Fibroblast of skin of right biceps (primary cell): ENCODE data around the gene MED13.
"Not testable (repeated sequence)": the region's sequence is repeated elsewhere in the genome, so short reads cannot be mapped to it uniquely, and the experiment has no call there.

Experiments used
- DNase-seq: peaks from one replicate; pipeline ENCODE4 v3.0.0-alpha.2; 2013

MED13 gene

GRCh38 chr17:62049299-62049698 is 15.8 kb downstream of the MED13 start:
- no peak for DNase-seq

DNA sequence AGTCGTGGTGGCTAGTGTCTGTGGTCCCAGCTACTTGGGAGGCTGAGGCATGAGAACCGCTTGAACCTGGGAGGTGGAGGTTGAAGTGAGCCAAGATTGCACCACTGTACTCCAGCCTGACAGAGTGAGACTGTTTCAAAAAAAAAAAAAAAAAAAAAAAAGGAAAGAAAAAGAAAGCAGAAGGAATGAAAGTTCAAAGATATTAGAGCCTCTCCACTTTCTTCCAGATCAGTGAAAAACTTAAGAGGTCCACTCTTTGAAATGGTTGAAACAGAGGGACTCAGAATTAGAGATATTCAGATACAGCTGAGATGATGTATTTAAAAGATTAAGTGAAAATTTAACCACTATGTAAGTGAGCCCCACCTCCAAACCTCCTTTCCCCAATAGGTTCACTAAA is 16.8 kb downstream of the MED13 start:
- DNase-seq = no peak

- no peak for DNase-seq
Measured at GRCh38 chr17:62045517-62045916, 19.6 kb downstream of the MED13 start.

GRCh38 chr17:62045109-62045508 is 20.0 kb downstream of the MED13 start:
- no peak for DNase-seq

DNA sequence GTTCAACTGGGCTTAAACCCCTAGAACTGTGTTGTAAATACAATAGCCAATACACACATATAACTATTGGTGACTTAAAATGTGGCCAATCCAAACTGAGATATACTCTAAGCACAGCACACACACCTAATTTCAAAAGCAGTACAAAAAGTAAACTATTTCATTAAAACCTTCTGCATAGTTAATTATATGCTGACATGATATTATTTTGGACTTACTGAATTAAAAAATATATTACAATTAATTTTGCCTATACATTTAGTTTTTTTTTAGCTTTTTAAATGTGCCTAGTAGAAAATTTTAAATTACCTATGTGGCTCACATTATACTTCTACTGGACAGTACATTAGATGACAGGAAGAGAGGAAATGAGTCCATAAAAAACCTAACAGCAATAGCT is 21.5 kb downstream of the MED13 start:
- DNase-seq = no peak

- no peak for DNase-seq
Measured at GRCh38 chr17:62043140-62043539, 21.9 kb downstream of the MED13 start.

DNA sequence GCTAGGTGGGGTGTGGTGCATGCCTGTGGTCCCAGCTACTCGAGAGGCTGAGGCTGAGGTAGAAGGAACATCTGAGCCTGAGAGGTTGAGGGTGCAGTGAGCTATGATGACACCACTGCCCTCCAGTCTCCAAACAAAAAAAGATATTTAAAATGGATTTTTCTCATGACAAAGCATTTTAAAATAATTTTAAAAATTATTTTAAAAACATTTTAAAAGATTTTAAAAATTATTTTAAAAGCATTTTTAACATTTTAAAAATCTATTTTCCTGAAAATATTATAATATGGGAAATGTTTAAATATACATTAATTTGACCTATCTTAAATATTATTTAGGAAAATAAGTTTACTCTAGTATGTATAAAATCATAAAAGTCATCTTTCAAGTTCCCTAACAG is 26.8 kb downstream of the MED13 start:
- DNase-seq = no peak

DNA sequence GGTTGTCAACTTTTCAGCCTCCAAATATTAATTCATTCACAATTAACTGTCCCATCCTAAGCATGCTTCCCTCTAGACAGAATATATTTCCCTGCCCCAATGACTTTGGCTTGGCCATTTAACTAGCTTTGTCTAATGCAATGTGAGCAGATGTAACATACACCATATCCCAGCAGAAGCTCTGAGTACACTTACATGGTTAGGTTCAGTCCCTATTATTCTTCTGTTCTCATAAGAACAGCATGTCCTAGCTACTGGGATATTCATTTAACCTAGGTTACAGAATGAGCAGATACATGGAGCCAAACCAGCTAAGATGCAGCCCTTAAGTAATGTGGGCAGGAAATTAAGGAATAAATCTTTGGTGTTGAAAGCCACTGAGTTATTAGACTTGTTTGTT is 31.8 kb downstream of the MED13 start:
- DNase-seq = no peak

DNA sequence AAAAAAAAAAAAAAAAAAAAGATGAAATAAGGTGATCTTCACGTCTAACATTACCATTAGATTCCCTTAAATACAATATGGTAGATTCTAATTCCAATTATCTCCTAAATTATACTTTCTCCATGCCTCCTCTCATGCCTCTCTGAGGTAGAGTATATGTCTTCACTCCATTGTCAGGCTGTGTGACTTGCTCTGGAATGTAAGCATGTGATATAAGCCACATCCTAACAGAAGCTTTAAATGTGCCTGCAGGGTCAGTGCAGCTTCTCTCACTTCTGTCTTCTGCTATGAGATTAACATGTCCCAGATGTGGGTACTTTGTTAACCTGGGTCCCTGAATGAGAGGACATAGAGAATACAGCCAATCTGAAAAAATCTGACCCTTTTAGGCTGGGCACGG is 32.6 kb downstream of the MED13 start:
- no peak for DNase-seq

DNA sequence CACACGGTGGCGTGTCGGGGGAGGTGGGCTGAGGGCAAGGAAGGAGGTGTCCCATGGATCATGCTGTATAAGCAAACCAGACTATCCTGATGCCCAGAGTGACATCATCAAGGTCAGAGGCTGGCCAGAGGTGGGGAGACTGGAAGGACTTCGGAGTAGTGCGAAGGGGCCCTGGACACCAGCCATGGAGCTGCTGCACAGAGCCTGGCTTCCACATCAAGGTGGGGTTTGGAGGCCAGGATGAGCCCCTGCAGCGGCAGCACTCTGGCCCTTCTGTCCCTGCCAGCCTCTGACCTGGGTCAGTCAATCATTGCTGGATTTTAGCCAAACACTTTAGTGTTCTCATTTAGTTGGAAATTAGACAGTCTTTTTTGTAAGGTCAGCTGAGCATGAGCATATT is 34.8 kb downstream of the MED13 start:
- DNase-seq = no peak

- DNase-seq = peak; percentile 9
Measured at GRCh38 chr17:62024866-62025265, 40.2 kb downstream of the MED13 start.

GRCh38 chr17:62017912-62018311 is 47.2 kb downstream of the MED13 start:
- peak; percentile 33 for DNase-seq

DNA sequence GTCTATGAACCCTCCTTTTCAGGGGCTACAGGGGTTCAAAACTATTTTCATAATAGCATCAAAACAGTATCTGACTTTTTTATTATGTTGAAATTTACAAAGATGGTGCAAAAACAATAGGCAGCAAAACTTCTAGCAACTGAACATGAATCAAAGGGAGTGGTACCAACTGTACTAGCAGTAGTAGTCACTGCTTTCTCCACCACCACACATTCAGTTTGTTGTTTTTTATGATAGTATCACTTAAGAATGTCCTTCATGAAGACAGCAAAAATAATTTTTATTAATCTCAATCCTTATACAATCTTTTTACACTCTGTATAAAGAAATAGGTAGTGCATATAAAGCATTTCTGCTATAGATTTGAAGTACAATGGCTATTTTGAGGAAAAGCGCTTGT is 47.6 kb downstream of the MED13 start:
- DNase-seq = peak; percentile 35

GRCh38 chr17:62014526-62014925 is 50.6 kb downstream of the MED13 start:
- DNase-seq = peak; percentile 8

- no peak for DNase-seq
Measured at GRCh38 chr17:62009220-62009619, 55.9 kb downstream of the MED13 start.

- no peak for DNase-seq
Measured at GRCh38 chr17:62008294-62008693, 56.8 kb downstream of the MED13 start.

- no peak for DNase-seq
Measured at GRCh38 chr17:62004388-62004787, 60.7 kb downstream of the MED13 start.

- not testable (repeated sequence) for DNase-seq
Measured at GRCh38 chr17:62003141-62003540, 61.9 kb downstream of the MED13 start.

GRCh38 chr17:62001105-62001504 is 64.0 kb downstream of the MED13 start:
- DNase-seq = no peak

DNA sequence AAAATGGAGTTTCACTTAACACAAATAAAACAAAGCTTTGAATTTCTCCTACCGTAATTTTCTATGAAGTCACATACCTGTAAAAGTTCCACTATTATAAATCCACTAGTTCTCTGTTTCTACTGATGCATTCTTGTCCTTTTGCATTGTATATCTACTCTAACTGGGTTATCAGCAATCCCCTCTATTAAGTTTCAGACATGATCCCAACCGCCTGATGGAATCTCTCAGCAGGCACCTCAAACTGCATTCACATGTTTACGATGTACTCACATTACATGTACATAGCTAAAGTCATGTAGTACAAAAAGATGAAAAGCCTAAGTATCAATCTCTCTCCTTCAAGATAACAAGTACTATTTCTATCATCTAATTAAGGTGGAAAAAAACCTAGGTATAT is 64.9 kb downstream of the MED13 start:
- no peak for DNase-seq

- DNase-seq = not testable (repeated sequence)
Measured at GRCh38 chr17:61998534-61998933, 66.5 kb downstream of the MED13 start.

DNA sequence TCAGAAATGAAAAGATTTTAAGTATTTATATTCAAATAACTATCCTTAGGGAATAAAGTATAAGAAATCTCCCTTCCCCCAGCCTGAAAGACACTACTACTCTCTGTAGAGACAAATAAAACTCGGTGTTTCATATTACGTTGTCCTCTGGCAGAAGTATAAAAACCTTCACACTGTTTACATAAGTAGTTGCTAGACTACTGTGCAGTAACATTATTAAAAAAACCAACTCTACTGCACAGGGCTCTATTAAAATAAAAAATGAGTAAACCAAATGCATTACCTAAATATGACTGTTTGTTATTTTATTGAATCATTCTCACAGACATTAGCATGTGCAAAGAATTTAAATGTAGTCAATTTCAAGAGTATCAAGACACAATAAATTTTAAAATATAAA is 67.4 kb downstream of the MED13 start:
- peak; percentile 58 for DNase-seq

DNA sequence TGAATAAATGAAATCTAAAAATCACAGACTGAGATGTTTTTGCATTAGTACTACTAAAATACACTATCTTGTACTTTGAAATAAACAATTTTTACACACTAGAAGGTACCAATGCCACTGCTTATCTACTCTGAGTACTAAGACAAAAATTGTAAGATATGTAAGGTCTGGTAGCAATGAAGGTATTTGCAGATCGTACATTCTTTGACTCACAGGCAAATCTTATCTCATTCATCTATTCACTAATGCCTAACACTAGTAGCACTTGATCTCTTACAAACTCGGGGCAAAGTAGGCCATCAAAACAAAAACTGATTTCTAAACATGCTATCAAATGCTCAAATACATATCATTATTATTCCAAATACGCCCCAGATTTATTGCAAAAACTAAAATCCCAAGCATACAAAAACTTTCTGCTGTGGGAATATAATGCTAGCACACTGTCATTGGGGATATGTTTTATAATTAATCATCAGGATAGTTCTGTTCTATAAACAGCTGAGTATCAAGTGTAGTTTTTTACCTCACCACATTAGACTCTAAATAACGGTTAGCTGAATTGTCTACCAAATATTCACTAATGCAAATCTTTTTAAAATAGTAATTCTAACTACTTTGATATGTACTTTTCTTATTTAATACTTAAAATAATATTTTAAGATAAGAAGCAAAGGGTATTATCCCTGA is 68.0 kb downstream of the MED13 start:
- DNase-seq = no peak

DNA sequence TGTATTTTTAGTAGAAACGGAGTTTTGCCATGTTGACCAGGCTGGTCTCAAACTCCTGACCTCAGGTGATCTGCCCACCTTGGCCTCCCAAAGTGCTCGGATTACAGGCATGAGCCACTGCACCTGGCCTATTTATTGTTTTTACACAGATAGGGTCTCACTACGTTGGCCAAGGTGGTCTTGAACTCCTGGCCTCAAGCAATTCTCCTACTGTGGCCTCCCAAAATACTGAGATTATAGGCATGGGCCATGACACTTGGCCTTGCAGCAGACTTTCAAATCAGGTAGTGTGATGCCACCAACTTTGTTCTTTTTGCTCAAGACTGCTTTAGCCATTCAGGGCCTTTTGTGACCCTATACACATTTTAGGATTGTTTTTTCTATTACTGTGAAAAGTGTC is 75.6 kb downstream of the MED13 start:
- no peak for DNase-seq

DNA sequence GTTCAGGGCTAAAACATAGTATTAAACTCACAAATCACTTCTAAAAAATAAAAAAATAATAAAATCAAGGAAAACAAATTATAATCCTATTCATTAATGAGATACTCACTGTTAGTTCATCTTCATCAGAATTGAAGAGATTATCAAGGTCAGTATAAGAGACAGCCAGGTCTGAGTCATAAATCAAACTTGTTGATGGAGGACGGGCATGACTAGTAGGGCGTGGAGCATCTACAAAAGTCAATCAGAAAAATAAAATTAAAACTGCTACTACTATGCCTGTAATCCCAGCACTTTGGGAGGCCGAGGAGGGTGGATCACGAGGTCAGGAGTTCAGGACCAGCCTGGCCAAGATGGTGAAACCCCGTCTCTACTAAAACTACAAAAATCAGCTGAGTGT is 78.2 kb downstream of the MED13 start:
- DNase-seq = no peak

DNA sequence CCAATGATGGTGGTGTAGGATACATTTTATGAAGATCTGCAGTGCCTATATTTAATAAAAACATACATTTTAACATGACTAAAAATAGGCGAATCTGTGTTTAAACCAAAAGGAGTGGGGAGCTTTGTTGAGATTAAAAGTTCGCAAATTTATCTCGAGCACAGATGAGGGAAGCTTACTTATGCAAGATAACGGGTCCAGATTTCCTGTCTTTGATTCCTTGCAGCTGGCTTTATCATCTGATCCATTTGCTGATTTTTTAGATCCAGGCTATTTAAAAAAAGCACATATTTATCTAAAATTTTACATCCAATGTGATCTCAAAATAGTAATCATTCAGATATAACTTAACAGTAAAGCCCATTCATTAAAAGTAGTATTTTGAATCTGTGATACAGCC is 80.3 kb downstream of the MED13 start:
- DNase-seq = no peak
